ENCODE data around the gene BEGAIN. TPM values are rescaled to one million over a fixed set of nuclear protein-coding genes. Genes with fewer than 3 reads are reported as not detected.

BEGAIN gene
- total RNA-seq, 1 donor from 2014 or later, result 1.6 TPM

GRCh38 chr14:100629696-100630095 is 42.5 kb upstream of the BEGAIN start:
- no peak overlapping the region for H3K4me3 Mint-ChIP-seq (ENCODE audit: unreplicated experiment)
- no peak for DNase-seq (ENCODE audit: low spot score)
- H3K4me1 Mint-ChIP-seq (ENCODE audit: unreplicated experiment), result no peaks in the 10 kb centered on the region
- no peak overlapping the region for H3K27ac Mint-ChIP-seq (ENCODE audit: unreplicated experiment)
- TF ChIP-seq, protein P1, sequence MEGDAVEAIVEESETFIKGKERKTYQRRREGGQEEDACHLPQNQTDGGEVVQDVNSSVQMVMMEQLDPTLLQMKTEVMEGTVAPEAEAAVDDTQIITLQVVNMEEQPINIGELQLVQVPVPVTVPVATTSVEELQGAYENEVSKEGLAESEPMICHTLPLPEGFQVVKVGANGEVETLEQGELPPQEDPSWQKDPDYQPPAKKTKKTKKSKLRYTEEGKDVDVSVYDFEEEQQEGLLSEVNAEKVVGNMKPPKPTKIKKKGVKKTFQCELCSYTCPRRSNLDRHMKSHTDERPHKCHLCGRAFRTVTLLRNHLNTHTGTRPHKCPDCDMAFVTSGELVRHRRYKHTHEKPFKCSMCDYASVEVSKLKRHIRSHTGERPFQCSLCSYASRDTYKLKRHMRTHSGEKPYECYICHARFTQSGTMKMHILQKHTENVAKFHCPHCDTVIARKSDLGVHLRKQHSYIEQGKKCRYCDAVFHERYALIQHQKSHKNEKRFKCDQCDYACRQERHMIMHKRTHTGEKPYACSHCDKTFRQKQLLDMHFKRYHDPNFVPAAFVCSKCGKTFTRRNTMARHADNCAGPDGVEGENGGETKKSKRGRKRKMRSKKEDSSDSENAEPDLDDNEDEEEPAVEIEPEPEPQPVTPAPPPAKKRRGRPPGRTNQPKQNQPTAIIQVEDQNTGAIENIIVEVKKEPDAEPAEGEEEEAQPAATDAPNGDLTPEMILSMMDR (IDR thresholded peaks at IDR 0.05; ENCODE audit: unreplicated experiment), result no peak
- no peaks in the 10 kb centered on the region for H3K9me3 Mint-ChIP-seq (ENCODE audit: unreplicated experiment)
- no peaks in the 10 kb centered on the region for H3K27me3 Mint-ChIP-seq (ENCODE audit: unreplicated experiment)
- H3K36me3 Mint-ChIP-seq (ENCODE audit: low read depth, unreplicated experiment), result no peaks in the 10 kb centered on the region

DNA sequence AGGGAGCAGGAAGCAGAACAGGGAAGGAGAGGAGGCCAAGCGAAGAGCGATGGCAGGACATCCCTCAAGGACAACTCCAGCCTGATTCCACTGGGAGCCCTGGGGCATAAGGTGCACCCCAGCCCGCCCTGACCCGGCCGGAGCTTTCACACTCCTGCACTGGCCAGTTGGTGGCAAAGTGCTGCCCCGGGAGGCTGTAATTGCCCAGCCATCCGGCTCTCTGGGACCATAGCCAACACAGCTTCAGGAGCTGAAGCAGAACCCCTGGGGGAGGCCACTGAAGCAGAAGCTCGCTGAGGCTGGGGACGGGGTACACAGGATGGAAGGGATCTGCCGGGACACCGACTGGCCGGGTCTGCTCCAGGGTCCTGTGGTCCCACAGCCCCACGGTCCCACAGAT is 41.9 kb upstream of the BEGAIN start:
- Mint-ChIP-seq H3K9me3 (ENCODE audit: unreplicated experiment) (no peaks in the 10 kb centered on the region), H3K36me3 (ENCODE audit: low read depth, unreplicated experiment) (no peaks in the 10 kb centered on the region), H3K4me1 (ENCODE audit: unreplicated experiment) (no peaks in the 10 kb centered on the region), H3K27ac (ENCODE audit: unreplicated experiment) (no peak overlapping the region), H3K4me3 (ENCODE audit: unreplicated experiment) (no peak overlapping the region), H3K27me3 (ENCODE audit: unreplicated experiment) (no peaks in the 10 kb centered on the region)
- no peak for DNase-seq (ENCODE audit: low spot score)
- TF ChIP-seq, protein P1 (IDR thresholded peaks at IDR 0.05; ENCODE audit: unreplicated experiment), result no peak

DNA sequence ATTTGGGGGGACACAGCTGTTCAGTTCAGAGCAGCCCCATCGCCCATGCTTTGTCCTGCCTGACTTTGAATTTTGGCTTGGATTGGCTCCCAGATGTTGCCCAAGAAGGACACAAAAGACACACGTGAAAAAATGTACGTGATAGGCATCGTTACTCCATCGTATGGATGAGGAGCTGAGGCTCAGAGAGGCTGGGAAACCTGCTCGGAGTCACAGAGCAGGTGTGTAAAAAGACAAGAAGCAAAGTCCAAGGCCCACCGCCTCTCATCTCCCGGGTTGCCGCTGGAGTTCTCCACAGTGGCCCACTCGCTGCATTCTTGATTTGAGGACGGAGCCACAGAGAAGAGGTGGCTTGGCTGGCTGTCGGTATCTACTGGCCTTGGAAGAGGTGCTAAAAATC is 41.0 kb upstream of the BEGAIN start:
- no peaks in the 10 kb centered on the region for H3K27me3 Mint-ChIP-seq (ENCODE audit: unreplicated experiment)
- no peaks in the 10 kb centered on the region for H3K4me1 Mint-ChIP-seq (ENCODE audit: unreplicated experiment)
- H3K36me3 Mint-ChIP-seq (ENCODE audit: low read depth, unreplicated experiment), result no peaks in the 10 kb centered on the region
- H3K4me3 Mint-ChIP-seq (ENCODE audit: unreplicated experiment), result no peak overlapping the region
- TF ChIP-seq, protein P1 (IDR thresholded peaks at IDR 0.05; ENCODE audit: unreplicated experiment), result no peak
- no peak for DNase-seq (ENCODE audit: low spot score)
- no peaks in the 10 kb centered on the region for H3K9me3 Mint-ChIP-seq (ENCODE audit: unreplicated experiment)
- no peak overlapping the region for H3K27ac Mint-ChIP-seq (ENCODE audit: unreplicated experiment)

DNA sequence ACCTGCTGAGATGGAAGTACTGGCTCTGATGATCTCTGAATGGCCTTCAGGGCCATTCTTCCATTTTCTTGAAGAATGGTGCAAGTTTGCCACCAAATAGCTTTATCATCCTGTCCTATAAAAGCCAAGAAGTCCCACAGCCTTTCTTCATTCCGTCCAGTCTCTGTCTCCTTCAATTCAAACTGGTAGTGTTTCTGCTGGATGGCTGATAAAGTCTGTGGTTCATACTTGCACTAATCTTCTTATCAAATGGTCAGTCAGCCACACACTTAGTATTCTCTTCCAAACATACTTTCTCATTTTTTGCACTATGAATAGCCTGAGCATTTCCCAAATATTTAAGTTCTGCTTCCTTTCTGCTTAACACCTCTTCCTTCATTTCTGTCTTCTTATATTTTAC is 39.4 kb upstream of the BEGAIN start:
- Mint-ChIP-seq H3K27me3 (ENCODE audit: unreplicated experiment) (peaks cover 3% of the 10 kb centered on the region), H3K36me3 (ENCODE audit: low read depth, unreplicated experiment) (peaks cover under 1% of the 10 kb centered on the region), H3K4me1 (ENCODE audit: unreplicated experiment) (no peaks in the 10 kb centered on the region), H3K9me3 (ENCODE audit: unreplicated experiment) (no peaks in the 10 kb centered on the region), H3K4me3 (ENCODE audit: unreplicated experiment) (no peak overlapping the region), H3K27ac (ENCODE audit: unreplicated experiment) (no peak overlapping the region)
- DNase-seq (ENCODE audit: low spot score), result no peak
- TF ChIP-seq, protein P1 (IDR thresholded peaks at IDR 0.05; ENCODE audit: unreplicated experiment), result no peak

DNA sequence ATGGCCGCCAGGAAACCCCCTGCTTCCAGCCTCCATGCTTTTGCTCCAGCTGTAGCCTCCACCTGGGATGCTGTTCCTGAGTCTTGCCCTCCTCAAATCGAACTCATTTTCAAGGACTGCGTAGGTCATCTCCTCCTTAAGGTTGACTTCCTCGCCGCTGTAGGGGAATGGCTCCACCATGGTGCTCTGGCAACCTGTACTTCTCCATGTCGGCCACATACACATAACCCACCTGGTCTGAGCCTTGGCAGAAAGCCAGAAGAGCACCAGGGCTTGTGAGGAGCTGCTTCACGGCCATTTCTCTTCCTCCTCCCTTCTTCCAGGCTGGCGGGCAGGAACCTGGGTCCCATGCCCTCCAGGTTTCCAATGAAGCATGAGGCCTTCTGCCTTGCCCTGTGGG is 36.7 kb upstream of the BEGAIN start:
- Mint-ChIP-seq H3K9me3 (ENCODE audit: unreplicated experiment) (no peaks in the 10 kb centered on the region), H3K4me1 (ENCODE audit: unreplicated experiment) (no peaks in the 10 kb centered on the region), H3K27me3 (ENCODE audit: unreplicated experiment) (peaks cover 6% of the 10 kb centered on the region)

More for the DNA sequence above, 36.7 kb upstream of the BEGAIN start:
- no peak for DNase-seq (ENCODE audit: low spot score)
- Mint-ChIP-seq H3K4me3 (ENCODE audit: unreplicated experiment) (no peak overlapping the region), H3K36me3 (ENCODE audit: low read depth, unreplicated experiment) (peaks cover 4% of the 10 kb centered on the region), H3K27ac (ENCODE audit: unreplicated experiment) (no peak overlapping the region)
- TF ChIP-seq, protein P1 (IDR thresholded peaks at IDR 0.05; ENCODE audit: unreplicated experiment), result no peak
